IMR-90 (cell line): ENCODE results near the gene MLYCD. TPM values are rescaled to one million over a fixed set of nuclear protein-coding genes. Genes with fewer than 3 reads are reported as not detected.

Experiments
- ATAC-seq: fragments of 200-7000 bp; cut with Tn5 transposase; 2 replicates; pipeline ENCODE4 v1.9.1; 2020; ENCODE audit warnings: low read depth, mild to moderate bottlenecking, moderate library complexity
- BruUV-seq: library from RNA; stranded (reverse); fragments of 400-500 nt; replicated peaks from 2 replicates; lab custom pipeline; 2021; lab: Mats Ljungman, UMichigan
- CTCF ChIA-PET: fragments of 300-600 bp; formaldehyde crosslinking; extraction: SDS; loops from one replicate; lab custom pipeline; 2021; ENCODE audit warnings: antibody characterized with exemption; lab: Yijun Ruan, JAX
- POLR2A ChIA-PET: fragments of 300-600 bp; sonication (Branson Sonifier 250); formaldehyde crosslinking; loops from one replicate; lab custom pipeline; 2022; ENCODE audit warnings: antibody characterized with exemption; ENCODE audit not compliant: unreplicated experiment; lab: Charles Lee
- DNase-seq: peaks from one replicate; pipeline ENCODE4 v3.0.0; 2013
- H2AFZ ChIP-seq: replicated peaks from 2 replicates; pipeline ENCODE3; 2013; ENCODE audit warnings: low read length, mild to moderate bottlenecking; ENCODE audit not compliant: poor library complexity
- H2AK5ac ChIP-seq: 2 replicates; pipeline ENCODE4 v1.6.1; 2013; ENCODE audit warnings: low read depth, low read length, inconsistent platforms
- H2AK9ac ChIP-seq: replicated peaks from 2 replicates; pipeline ENCODE3; 2013; ENCODE audit warnings: mild to moderate bottlenecking, low read depth, low read length, moderate library complexity; ENCODE audit not compliant: poor library complexity
- H2BK120ac ChIP-seq: 2 replicates; pipeline ENCODE4 v1.6.1; 2013; ENCODE audit warnings: low read depth, low read length, inconsistent platforms
- H2BK15ac ChIP-seq: 3 replicates; pipeline ENCODE4 v1.6.1; 2013; ENCODE audit warnings: low read depth, low read length, inconsistent platforms
- H2BK20ac ChIP-seq: 2 replicates; pipeline ENCODE4 v1.6.1; 2013; ENCODE audit warnings: low read depth, mild to moderate bottlenecking, inconsistent platforms, low read length, moderate library complexity
- H2BK5ac ChIP-seq: 2 replicates; pipeline ENCODE4 v1.6.1; 2013; ENCODE audit warnings: mild to moderate bottlenecking, low read depth, low read length, inconsistent platforms; ENCODE audit not compliant: poor library complexity, severe bottlenecking
- H3K14ac ChIP-seq: replicated peaks from 2 replicates; pipeline ENCODE4 v1.6.1; 2013; ENCODE audit warnings: low read depth, low read length, inconsistent platforms
- H3K18ac ChIP-seq: 2 replicates; pipeline ENCODE4 v1.6.1; 2013; ENCODE audit warnings: low read depth, low read length, control low read depth
- H3K23ac ChIP-seq: 2 replicates; pipeline ENCODE4 v1.6.1; 2013; ENCODE audit warnings: low read depth, low read length, inconsistent platforms
- H3K27ac ChIP-seq: 2 replicates; pipeline ENCODE4 v1.5.1; 2013; ENCODE audit warnings: mild to moderate bottlenecking, control low read depth, low read length; ENCODE audit not compliant: insufficient read depth
- H3K27me3 ChIP-seq: 2 replicates; pipeline ENCODE4 v1.6.1; 2013; ENCODE audit warnings: low read length; ENCODE audit not compliant: control insufficient read depth, insufficient read depth
- H3K36me3 ChIP-seq: 2 replicates; pipeline ENCODE4 v1.6.1; 2013; ENCODE audit warnings: low read length, mixed read lengths; ENCODE audit not compliant: control insufficient read depth, insufficient read depth
- H3K4ac ChIP-seq: 2 replicates; pipeline ENCODE4 v1.6.1; 2013; ENCODE audit warnings: low read depth, low read length, inconsistent platforms
- H3K4me1 ChIP-seq: 2 replicates; pipeline ENCODE4 v1.6.1; 2013; ENCODE audit warnings: low read length, mixed read lengths; ENCODE audit not compliant: control insufficient read depth, insufficient read depth
- H3K4me2 ChIP-seq: 2 replicates; pipeline ENCODE4 v1.6.1; 2013; ENCODE audit warnings: low read depth, mild to moderate bottlenecking, control low read depth, low read length, moderate library complexity
- H3K4me3 ChIP-seq: 2 replicates; pipeline ENCODE4 v1.5.1; 2013; ENCODE audit warnings: low read depth, mild to moderate bottlenecking, control low read depth, low read length, moderate library complexity; ENCODE audit not compliant: insufficient read depth
- H3K56ac ChIP-seq: 2 replicates; pipeline ENCODE4 v1.6.1; 2013; ENCODE audit warnings: low read length, inconsistent platforms; ENCODE audit not compliant: insufficient read depth; ENCODE audit errors: extremely low read depth
- H3K79me1 ChIP-seq, 2 experiments: 2 replicates each; pipeline ENCODE4 v1.6.1; 2013; ENCODE audit warnings: low read length in 2 of 2, inconsistent platforms in 1 of 2, low read depth in 1 of 2
- H3K9ac ChIP-seq: 2 replicates; pipeline ENCODE4 v1.6.1; 2013; ENCODE audit warnings: low read depth, low read length, control low read depth
- H3K9me1 ChIP-seq: 2 replicates; pipeline ENCODE4 v1.6.1; 2013; ENCODE audit warnings: low read length, inconsistent platforms; ENCODE audit not compliant: insufficient read depth
- H3K9me3 ChIP-seq: 2 replicates; pipeline ENCODE4 v1.6.1; 2013; ENCODE audit warnings: low read length; ENCODE audit not compliant: control insufficient read depth, insufficient read depth
- H4K20me1 ChIP-seq: 2 replicates; pipeline ENCODE4 v1.6.1; 2013; ENCODE audit warnings: low read length, inconsistent platforms; ENCODE audit not compliant: insufficient read depth
- H4K5ac ChIP-seq: 2 replicates; pipeline ENCODE4 v1.6.1; 2013; ENCODE audit warnings: mild to moderate bottlenecking, low read depth, low read length, control low read depth
- H4K8ac ChIP-seq, 2 experiments: 2 replicates each; pipeline ENCODE4 v1.6.1; 2013; ENCODE audit warnings: low read depth in 2 of 2, low read length in 2 of 2, control low read depth in 1 of 2, inconsistent platforms in 1 of 2
- H4K91ac ChIP-seq: 2 replicates; pipeline ENCODE4 v1.6.1; 2013; ENCODE audit warnings: low read depth, low read length, inconsistent platforms; ENCODE audit not compliant: insufficient read depth
- BHLHE40 ChIP-seq: fragments of 150-350 bp; IDR thresholded peaks from 2 replicates; pipeline ENCODE4 v1.6.1; 2016; ENCODE audit warnings: mild to moderate bottlenecking, low read depth, low read length
- CEBPB ChIP-seq: IDR thresholded peaks from 2 replicates; pipeline ENCODE4 v1.6.1; 2012; ENCODE audit warnings: low read depth, low read length, improper control_type of control experiment
- FOS ChIP-seq: fragments of 150-350 bp; IDR thresholded peaks from 2 replicates; pipeline ENCODE4 v1.6.1; 2016; ENCODE audit warnings: low read depth, low read length
- MAFK ChIP-seq: IDR thresholded peaks from 2 replicates; pipeline ENCODE4 v1.6.1; 2012; ENCODE audit warnings: low read depth, low read length, improper control_type of control experiment
- NFE2L2 ChIP-seq: fragments of 150-350 bp; IDR thresholded peaks from 2 replicates; pipeline ENCODE4 v1.6.1; 2016; ENCODE audit warnings: low read depth, mild to moderate bottlenecking, low read length
- RAD21 ChIP-seq: IDR thresholded peaks from 2 replicates; pipeline ENCODE4 v1.6.1; 2012; ENCODE audit warnings: low read length, improper control_type of control experiment
- RCOR1 ChIP-seq: IDR thresholded peaks from 2 replicates; pipeline ENCODE4 v1.6.1; 2012; ENCODE audit warnings: mild to moderate bottlenecking, low read length, improper control_type of control experiment; ENCODE audit not compliant: insufficient replicate concordance
- SMC3 ChIP-seq: fragments of 150-350 bp; IDR thresholded peaks from 2 replicates; pipeline ENCODE4 v1.6.1; 2016; ENCODE audit warnings: low read depth, mild to moderate bottlenecking, antibody characterized with exemption, low read length, moderate library complexity
- USF2 ChIP-seq: fragments of 150-350 bp; IDR thresholded peaks from 2 replicates; pipeline ENCODE4 v1.6.1; 2017; ENCODE audit warnings: mild to moderate bottlenecking, antibody characterized with exemption, low read length, low read depth
- WGBS, 2 experiments: methylation state at CpG; one replicate each; pipeline versions ENCODE4 v1.1.5 to v1.1.7; 2013; ENCODE audit warnings: missing lambda C conversion rate in 2 of 2; ENCODE audit not compliant: insufficient read length in 1 of 2; ENCODE audit errors: extremely low coverage in 2 of 2; 5-methylcytosine and 5-hydroxymethylcytosine counted together
- dilution Hi-C: fragments of 300-500 bp; cut with HindIII; formaldehyde crosslinking; loops from one replicate; pipeline ENCODE4 v1.14.3; 2018; ENCODE audit warnings: low sequenced_read_pairs; ENCODE audit not compliant: unreplicated experiment
- in situ Hi-C: fragments of 300-500 bp; cut with MboI; formaldehyde crosslinking; loops from 3 replicates; pipeline ENCODE4 v1.14.3; 2019; ENCODE audit warnings: low sequenced_read_pairs, inconsistent platforms, mixed read lengths
- intact Hi-C: fragments of 100-400 bp; cut with micrococcal nuclease; formaldehyde crosslinking; loops from 2 replicates; pipeline ENCODE4 v1.10.0; 2022
- polyA plus RNA-seq, 3 experiments: library from polyadenylated mRNA; depleted of rRNA; stranded (reverse); fragments of >200 nt; gene quantifications; 2 replicates each; pipeline ENCODE4 v1.2.3, GENCODE V29; 2012; ENCODE audit warnings: low replicate concordance in 1 of 3
- total RNA-seq: library from RNA; depleted of rRNA; stranded (reverse); fragments of >200 nt; gene quantifications from 2 replicates; pipeline ENCODE4 v1.2.3, GENCODE V29; 2012
- TF ChIP-seq, protein P1 (sequence below): fragments of 150-350 bp; IDR thresholded peaks from 2 replicates; pipeline ENCODE4 v1.6.1; 2016; ENCODE audit warnings: low read depth, mild to moderate bottlenecking, low read length, moderate library complexity, borderline replicate concordance

Gene MLYCD
- total and polyA plus RNA-seq, 2 of the 4 experiments (the other 2 are of a cell fraction) = 1.9 to 2.7 TPM

- Histone ChIP-seq H4K5ac (no peak overlapping the region), H3K9me3 (no peaks in the 10 kb centered on the region), H3K4ac (no peak overlapping the region), H3K9ac (no peak overlapping the region), H2AK5ac (no peak overlapping the region), H3K14ac (no peak overlapping the region), H3K27ac (no peak overlapping the region), H3K56ac (no peak overlapping the region), H3K9me1 (no peaks in the 10 kb centered on the region; the same call in 1 of the 2 replicates), H3K23ac (no peak overlapping the region), H2BK20ac (no peak overlapping the region), H3K4me3 (no peak overlapping the region), H3K79me1 (no peaks in the 10 kb centered on the region), H2AK9ac (no peak overlapping the region), H2BK120ac (no peak overlapping the region), H3K18ac (no peak overlapping the region), H2BK5ac (no peak overlapping the region), H4K20me1 (no peaks in the 10 kb centered on the region), H3K36me3 (no peaks in the 10 kb centered on the region), H4K91ac (no peak overlapping the region), H3K27me3 (no peaks in the 10 kb centered on the region), H2AFZ (no peak overlapping the region), H2BK15ac (no peak overlapping the region), H3K4me1 (no peaks in the 10 kb centered on the region), H3K4me2 (no peak overlapping the region), H4K8ac (no peak overlapping the region)
- in situ Hi-C loops (no loop called here), dilution Hi-C loops (no loop called here), intact Hi-C loops (no loop called here)
- WGBS, 2 experiments = 83% methylated on average over 4 of the region's 10 CpGs; no CpG with 5 or more reads in 1 of the 2 experiments
- POLR2A ChIA-PET = no interaction called here
- no peak for ATAC-seq
- CTCF ChIA-PET = interaction anchor here (1.0 to 1.7 kb wide), 2 partner anchors 10 to 17 kb away, joined by 3 to 4 read pairs; no protein-coding TSS in a partner anchor
- no peak for TF ChIP-seq FOS
- TF ChIP-seq NFE2L2 = no peak
- TF ChIP-seq RAD21 = no peak
- TF ChIP-seq BHLHE40 = no peak
- TF ChIP-seq USF2 = no peak
- TF ChIP-seq RCOR1 = no peak
- no peak for TF ChIP-seq SMC3
- no peak for TF ChIP-seq MAFK
- TF ChIP-seq, protein P1, sequence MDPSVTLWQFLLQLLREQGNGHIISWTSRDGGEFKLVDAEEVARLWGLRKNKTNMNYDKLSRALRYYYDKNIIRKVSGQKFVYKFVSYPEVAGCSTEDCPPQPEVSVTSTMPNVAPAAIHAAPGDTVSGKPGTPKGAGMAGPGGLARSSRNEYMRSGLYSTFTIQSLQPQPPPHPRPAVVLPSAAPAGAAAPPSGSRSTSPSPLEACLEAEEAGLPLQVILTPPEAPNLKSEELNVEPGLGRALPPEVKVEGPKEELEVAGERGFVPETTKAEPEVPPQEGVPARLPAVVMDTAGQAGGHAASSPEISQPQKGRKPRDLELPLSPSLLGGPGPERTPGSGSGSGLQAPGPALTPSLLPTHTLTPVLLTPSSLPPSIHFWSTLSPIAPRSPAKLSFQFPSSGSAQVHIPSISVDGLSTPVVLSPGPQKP = no peak
- TF ChIP-seq CEBPB = no peak
- DNase-seq = no peak
- BruUV-seq = no TSS peak
Measured at GRCh38 chr16:83943516-83944050, 44.7 kb downstream of the MLYCD start.
